ENCODE measurements around the gene CCDC134.

CCDC134 gene

GRCh38 chr22:41779929-41780505 lies 20.5 kb upstream of the CCDC134 start:
- Histone ChIP-seq H3K4me3 (no peak overlapping the region), H3K36me3 (no peaks in the 10 kb centered on the region), H3K9me3 (no peaks in the 10 kb centered on the region), H3K27me3 (no peaks in the 10 kb centered on the region), H3K27ac (no peak overlapping the region), H3K4me1 (no peaks in the 10 kb centered on the region)
- intact Hi-C loops (cut with DNase I; ENCODE audit: low total_unique reads), result no loop called here
- no peak for DNase-seq
- no peak for TF ChIP-seq CTCF (IDR thresholded peaks at IDR 0.05)

- H3K4me1 ChIP-seq, result no peaks in the 10 kb centered on the region
- intact Hi-C loops (cut with DNase I; ENCODE audit: low total_unique reads), result no loop called here
- no peak overlapping the region for H3K4me3 ChIP-seq
- no peaks in the 10 kb centered on the region for H3K36me3 ChIP-seq
- no peak overlapping the region for H3K27ac ChIP-seq
- no peaks in the 10 kb centered on the region for H3K27me3 ChIP-seq
- peak; percentile 65 to 69 for DNase-seq
- H3K9me3 ChIP-seq, result no peaks in the 10 kb centered on the region
- no peak for TF ChIP-seq CTCF (IDR thresholded peaks at IDR 0.05)
These were observed 19.6 kb upstream of the CCDC134 start for GRCh38 chr22:41780746-41781505.

- H3K27ac ChIP-seq, result no peak overlapping the region
These were observed 19.0 kb upstream of the CCDC134 start for GRCh38 chr22:41781507-41781906.

GRCh38 chr22:41782316-41782715 lies 18.2 kb upstream of the CCDC134 start:
- no peaks in the 10 kb centered on the region for H3K4me1 ChIP-seq
- no peak overlapping the region for H3K27ac ChIP-seq
- H3K36me3 ChIP-seq, result no peaks in the 10 kb centered on the region
- no peak for DNase-seq
- H3K9me3 ChIP-seq, result no peaks in the 10 kb centered on the region
- no peaks in the 10 kb centered on the region for H3K27me3 ChIP-seq
- TF ChIP-seq CTCF (IDR thresholded peaks at IDR 0.05), result no peak
- no peak overlapping the region for H3K4me3 ChIP-seq
- intact Hi-C loops (cut with DNase I; ENCODE audit: low total_unique reads), result no loop called here

More at GRCh38 chr22:41781507-41781906, 19.0 kb upstream of the CCDC134 start:
- Histone ChIP-seq H3K4me1 (no peaks in the 10 kb centered on the region), H3K36me3 (no peaks in the 10 kb centered on the region), H3K4me3 (no peak overlapping the region), H3K9me3 (no peaks in the 10 kb centered on the region), H3K27me3 (no peaks in the 10 kb centered on the region)
- TF ChIP-seq CTCF (IDR thresholded peaks at IDR 0.05), result no peak
- DNase-seq, result no peak
- intact Hi-C loops (cut with DNase I; ENCODE audit: low total_unique reads), result no loop called here

GRCh38 chr22:41782751-41783150 lies 17.7 kb upstream of the CCDC134 start:
- intact Hi-C loops (cut with DNase I; ENCODE audit: low total_unique reads), result no loop called here
- no peaks in the 10 kb centered on the region for H3K27me3 ChIP-seq
- DNase-seq, result no peak
- no peak overlapping the region for H3K4me3 ChIP-seq
- H3K4me1 ChIP-seq, result no peaks in the 10 kb centered on the region
- no peaks in the 10 kb centered on the region for H3K36me3 ChIP-seq
- no peak overlapping the region for H3K27ac ChIP-seq
- no peak for TF ChIP-seq CTCF (IDR thresholded peaks at IDR 0.05)
- H3K9me3 ChIP-seq, result no peaks in the 10 kb centered on the region

Data from tibial artery (tissue), 4 donors.